KOPT-K1 (cell line): ENCODE results near the gene MLLT11.
"Not testable (repeated sequence)": the region's sequence is repeated elsewhere in the genome, so short reads cannot be mapped to it uniquely, and the experiment has no call there.

Source experiments
- H3K27ac ChIP-seq: fragments of 200-600 bp; sonication (generic); 2 replicates; pipeline ENCODE4 v1.5.1; 2016; ENCODE audit warnings: antibody characterized with exemption, mild to moderate bottlenecking, low read depth, low read length; ENCODE audit not compliant: poor library complexity, severe bottlenecking
- H3K36me3 ChIP-seq: fragments of 200-600 bp; sonication (generic); 2 replicates; pipeline ENCODE4 v1.5.1; 2017; ENCODE audit warnings: antibody characterized with exemption, mild to moderate bottlenecking, low read length, moderate library complexity; ENCODE audit not compliant: insufficient read depth
- H3K9me3 ChIP-seq: fragments of 200-600 bp; sonication (generic); 2 replicates; pipeline ENCODE4 v1.5.1; 2017; ENCODE audit warnings: antibody characterized with exemption, low read length, mild to moderate bottlenecking; ENCODE audit not compliant: insufficient read depth, poor library complexity, severe bottlenecking

Gene MLLT11

GRCh38 chr1:151069103-151069486 lies 8.9 kb downstream of the MLLT11 start:
- H3K27ac ChIP-seq = no peak overlapping the region
- H3K9me3 ChIP-seq = no peaks in the 10 kb centered on the region
- peaks cover 22% of the 10 kb centered on the region for H3K36me3 ChIP-seq

- H3K36me3 ChIP-seq = peaks cover 29% of the 10 kb centered on the region
- no peaks in the 10 kb centered on the region for H3K9me3 ChIP-seq
- peak within 1 kb of the TSS; percentile 98 for H3K27ac ChIP-seq
Observed at GRCh38 chr1:151070474-151071276, 10.5 kb downstream of the MLLT11 start, which contains the start of gene GABPB2. TSS of gene GABPB2 (plus strand) at chr1:151070761. CDS start at chr1:151088190, 17,429 bp downstream.

GRCh38 chr1:151072224-151072623 lies 12.0 kb downstream of the MLLT11 start:
- Histone ChIP-seq H3K9me3 (no peaks in the 10 kb centered on the region), H3K36me3 (peaks cover 17% of the 10 kb centered on the region), H3K27ac (no peak overlapping the region)

GRCh38 chr1:151085953-151086559 lies 25.9 kb downstream of the MLLT11 start:
- Histone ChIP-seq H3K36me3 (no peaks in the 10 kb centered on the region), H3K9me3 (no peaks in the 10 kb centered on the region), H3K27ac (no peak overlapping the region)

GRCh38 chr1:151097426-151097825 lies 37.2 kb downstream of the MLLT11 start:
- H3K27ac ChIP-seq = not testable (repeated sequence)
- H3K36me3 ChIP-seq = peaks cover 11% of the 10 kb centered on the region; the same call in 1 of the 2 replicates

GRCh38 chr1:151098126-151098525 lies 37.9 kb downstream of the MLLT11 start:
- Histone ChIP-seq H3K27ac (no peak overlapping the region), H3K36me3 (peaks cover 11% of the 10 kb centered on the region; the same call in 1 of the 2 replicates), H3K9me3 (no peaks in the 10 kb centered on the region)

More at GRCh38 chr1:151097426-151097825, 37.2 kb downstream of the MLLT11 start:
- not testable (repeated sequence) for H3K9me3 ChIP-seq

- Histone ChIP-seq H3K27ac (no peak overlapping the region), H3K9me3 (no peaks in the 10 kb centered on the region), H3K36me3 (0 out of 2 replicates have a peak, but pooled peaks cover 8% of the 10 kb centered on the region)
Observed at GRCh38 chr1:151104630-151105029, 44.4 kb downstream of the MLLT11 start.

GRCh38 chr1:151106894-151107293 lies 46.7 kb downstream of the MLLT11 start:
- Histone ChIP-seq H3K36me3 (0 out of 2 replicates have a peak, but pooled peaks cover 8% of the 10 kb centered on the region), H3K27ac (no peak overlapping the region), H3K9me3 (no peaks in the 10 kb centered on the region)

- Histone ChIP-seq H3K9me3 (no peaks in the 10 kb centered on the region), H3K27ac (no peak overlapping the region), H3K36me3 (0 out of 2 replicates have a peak, but pooled peaks cover 8% of the 10 kb centered on the region)
Observed at GRCh38 chr1:151108331-151108730, 48.1 kb downstream of the MLLT11 start.

GRCh38 chr1:151113877-151114276 lies 53.7 kb downstream of the MLLT11 start:
- Histone ChIP-seq H3K9me3 (no peaks in the 10 kb centered on the region), H3K27ac (no peak overlapping the region), H3K36me3 (peaks cover 6% of the 10 kb centered on the region; the same call in 1 of the 2 replicates)
